Measurements from ENCODE around the gene UCKL1. TPM values are rescaled to one million over a fixed set of nuclear protein-coding genes. Genes with fewer than 3 reads are reported as not detected.

Gene UCKL1
- total RNA-seq, 4 donors from 2014 or later, result 24.4 to 47.7 (median 27.1) TPM

DNA sequence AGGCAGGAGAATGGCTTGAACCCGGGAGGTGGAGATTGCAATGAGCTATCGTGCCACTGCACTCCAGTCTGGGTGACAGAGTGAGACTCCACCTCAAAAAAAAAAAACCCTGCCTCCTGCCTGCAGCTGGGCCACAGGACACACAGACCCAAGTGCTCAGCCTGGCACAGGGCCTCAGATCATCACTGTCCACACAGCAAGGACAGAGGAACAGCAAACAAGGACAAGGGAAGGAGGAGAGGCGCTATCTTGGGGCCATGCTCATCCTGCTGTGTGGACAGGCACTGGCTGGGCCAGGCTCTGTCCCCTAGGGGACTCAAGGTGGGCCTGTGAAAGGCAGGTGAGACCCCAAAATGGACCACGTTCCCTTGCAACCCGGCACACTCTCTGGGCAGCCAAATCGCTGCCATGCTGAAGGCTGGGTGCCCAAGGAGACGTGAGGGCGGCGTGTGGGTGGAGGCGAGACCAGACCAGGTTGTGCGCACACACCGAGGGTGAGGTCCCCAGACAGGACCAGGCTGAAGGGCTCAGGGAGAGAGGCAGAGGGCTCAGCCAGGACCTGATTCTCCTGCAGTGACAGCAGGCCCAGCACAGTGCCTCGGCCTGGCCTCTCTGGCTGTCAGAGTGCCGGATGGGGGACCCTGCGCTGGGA lies 9.1 kb downstream of the UCKL1 start:
- TF ChIP-seq, protein P1, sequence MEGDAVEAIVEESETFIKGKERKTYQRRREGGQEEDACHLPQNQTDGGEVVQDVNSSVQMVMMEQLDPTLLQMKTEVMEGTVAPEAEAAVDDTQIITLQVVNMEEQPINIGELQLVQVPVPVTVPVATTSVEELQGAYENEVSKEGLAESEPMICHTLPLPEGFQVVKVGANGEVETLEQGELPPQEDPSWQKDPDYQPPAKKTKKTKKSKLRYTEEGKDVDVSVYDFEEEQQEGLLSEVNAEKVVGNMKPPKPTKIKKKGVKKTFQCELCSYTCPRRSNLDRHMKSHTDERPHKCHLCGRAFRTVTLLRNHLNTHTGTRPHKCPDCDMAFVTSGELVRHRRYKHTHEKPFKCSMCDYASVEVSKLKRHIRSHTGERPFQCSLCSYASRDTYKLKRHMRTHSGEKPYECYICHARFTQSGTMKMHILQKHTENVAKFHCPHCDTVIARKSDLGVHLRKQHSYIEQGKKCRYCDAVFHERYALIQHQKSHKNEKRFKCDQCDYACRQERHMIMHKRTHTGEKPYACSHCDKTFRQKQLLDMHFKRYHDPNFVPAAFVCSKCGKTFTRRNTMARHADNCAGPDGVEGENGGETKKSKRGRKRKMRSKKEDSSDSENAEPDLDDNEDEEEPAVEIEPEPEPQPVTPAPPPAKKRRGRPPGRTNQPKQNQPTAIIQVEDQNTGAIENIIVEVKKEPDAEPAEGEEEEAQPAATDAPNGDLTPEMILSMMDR (IDR thresholded peaks at IDR 0.05; ENCODE audit: low read depth), result no peak

GRCh38 chr20:63945921-63946920 lies 10.0 kb downstream of the UCKL1 start:
- TF ChIP-seq, protein P1 (IDR thresholded peaks at IDR 0.05; ENCODE audit: low read depth), result no peak

DNA sequence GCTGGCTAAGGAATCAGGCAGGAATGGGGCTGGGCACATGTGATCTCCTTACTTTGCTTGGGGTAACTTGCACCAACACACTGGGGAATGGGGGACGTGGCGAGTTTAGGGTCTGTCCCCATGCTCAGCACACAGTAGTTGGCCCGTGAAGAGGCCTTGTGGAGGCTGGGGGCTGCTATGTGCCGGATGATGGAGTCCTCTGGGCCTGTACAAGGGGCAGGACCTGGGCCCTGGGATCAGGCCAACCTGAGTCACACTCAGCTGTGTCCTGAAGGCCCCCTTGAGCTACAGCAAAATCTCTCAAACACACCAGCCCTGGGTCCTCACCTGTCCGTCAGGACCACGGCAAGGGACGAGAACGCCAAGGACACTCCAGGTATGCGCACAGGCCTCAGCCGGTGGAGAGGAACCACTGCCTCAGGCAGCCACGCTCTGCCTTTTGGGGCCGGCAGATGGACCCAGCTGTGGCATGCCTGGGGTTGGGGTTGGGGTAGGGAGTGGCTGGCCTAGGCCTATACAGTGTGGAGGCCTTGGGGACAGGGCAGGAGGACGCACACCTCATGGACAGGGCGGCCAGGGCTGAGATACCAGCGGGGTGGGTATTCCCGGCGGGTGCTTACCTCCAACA lies 11.1 kb downstream of the UCKL1 start:
- TF ChIP-seq, protein P1 (IDR thresholded peaks at IDR 0.05; ENCODE audit: low read depth), result no peak

DNA sequence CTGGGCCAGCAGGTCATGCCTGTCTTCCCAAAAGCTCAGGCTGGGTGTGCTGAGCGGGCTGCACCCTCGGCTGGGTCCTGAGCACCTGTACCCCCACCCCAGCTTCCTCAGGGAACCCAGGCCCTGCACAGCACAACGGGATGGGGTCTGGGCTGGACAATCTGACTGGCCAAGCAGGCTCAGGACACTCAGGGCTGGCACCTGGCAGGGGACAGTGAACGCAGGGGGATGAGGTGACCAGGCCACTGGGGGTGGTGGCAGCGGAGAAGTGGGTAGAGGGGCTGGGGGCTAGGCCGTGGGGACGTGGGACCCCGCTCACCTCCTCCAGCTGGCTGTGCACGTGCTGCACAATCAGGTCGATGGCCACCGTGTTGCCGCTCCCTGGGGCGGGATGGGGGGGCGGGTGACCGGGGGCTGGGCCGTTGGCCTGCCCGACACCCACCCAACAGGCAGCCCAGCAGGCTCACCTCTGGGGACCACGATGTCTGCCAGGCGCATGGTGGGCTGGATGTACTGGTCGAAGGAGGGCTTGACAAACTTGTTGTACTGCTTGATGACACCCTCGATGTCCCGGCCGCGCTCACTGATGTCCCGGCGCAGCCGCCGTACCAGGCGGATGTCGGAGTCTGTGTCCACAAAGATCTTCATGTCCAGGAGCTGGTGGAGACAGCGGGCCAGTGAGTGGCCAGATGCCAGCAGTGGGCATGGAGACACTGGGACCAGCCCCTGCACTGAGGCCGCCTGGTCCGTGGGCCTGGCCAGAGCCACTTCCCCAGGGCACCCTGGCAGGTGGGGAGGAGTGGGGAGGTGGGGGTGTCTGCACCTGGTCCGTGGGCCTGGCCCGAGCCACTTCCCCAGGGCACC lies 11.9 kb downstream of the UCKL1 start:
- TF ChIP-seq, protein P1 (IDR thresholded peaks at IDR 0.05; ENCODE audit: low read depth), result no peak

DNA sequence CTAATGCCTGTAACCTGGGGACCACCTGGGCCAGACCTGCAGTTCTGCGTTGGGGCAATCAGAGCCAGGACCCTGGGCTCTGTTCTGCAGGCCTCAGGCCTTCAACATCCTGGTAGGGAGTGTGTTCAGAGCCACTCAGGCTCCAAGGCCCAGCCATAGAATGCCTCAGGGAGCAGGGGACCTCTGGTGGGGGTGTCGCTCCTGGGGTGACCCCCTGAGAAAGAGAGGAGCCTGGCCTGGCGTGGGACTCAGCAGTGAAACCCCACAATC lies 12.5 kb downstream of the UCKL1 start:
- TF ChIP-seq, protein P1 (IDR thresholded peaks at IDR 0.05; ENCODE audit: low read depth), result no peak

DNA sequence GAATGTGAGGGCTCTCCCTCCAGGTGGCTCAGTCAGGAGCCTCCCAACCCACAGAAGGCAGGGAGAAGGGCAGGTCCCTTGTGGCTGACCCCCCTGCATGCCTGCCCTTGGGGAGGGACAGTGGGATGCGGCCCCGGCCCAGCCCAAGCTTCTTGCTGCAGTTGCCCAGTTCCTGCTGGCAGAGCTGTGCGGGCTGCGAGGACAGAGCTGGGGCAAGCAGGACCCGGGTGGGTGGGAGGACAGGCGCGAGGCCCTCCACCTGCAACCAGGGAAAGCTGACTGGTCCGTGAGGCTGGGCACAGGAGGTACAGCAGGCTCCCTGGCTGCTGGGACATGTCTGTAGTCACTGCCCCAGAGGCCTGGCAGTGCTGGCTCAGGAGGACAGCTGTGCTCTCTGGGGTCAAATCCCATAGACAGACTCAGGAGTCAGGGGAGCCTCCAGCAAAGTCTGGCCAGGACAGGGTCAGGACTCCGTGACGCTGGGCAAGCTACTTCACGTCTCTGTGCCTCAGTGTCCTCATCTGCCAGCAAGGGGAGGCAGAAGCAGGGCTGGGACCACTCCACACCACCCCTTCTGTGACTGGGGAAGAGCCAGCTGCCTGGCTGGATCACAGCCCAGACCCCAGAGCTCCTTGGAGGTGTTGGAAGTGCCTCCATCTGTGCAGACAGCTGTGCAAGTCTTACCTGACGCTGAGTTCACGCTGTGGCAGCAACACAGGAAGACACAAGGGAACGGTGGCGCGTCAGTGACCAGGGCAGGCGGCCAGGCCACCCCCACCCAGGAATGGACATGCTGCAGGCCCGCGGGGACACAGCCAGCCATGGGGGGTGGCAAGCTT lies 13.0 kb downstream of the UCKL1 start:
- TF ChIP-seq, protein P1 (IDR thresholded peaks at IDR 0.05; ENCODE audit: low read depth), result no peak

Measured in subcutaneous adipose tissue (tissue), 4 donors.